GM12872 (cell line): ENCODE measurements around the gene FCHSD2.

Source experiments
- CTCF ChIP-seq: IDR thresholded peaks from 3 replicates; pipeline ENCODE4 v1.5.1; 2011; ENCODE audit warnings: low read depth, mild to moderate bottlenecking, low read length, moderate library complexity; ENCODE audit not compliant: insufficient read depth

FCHSD2 gene

GRCh38 chr11:73030130-73030529 is 112.0 kb downstream of the FCHSD2 start:
- TF ChIP-seq CTCF = no peak

DNA sequence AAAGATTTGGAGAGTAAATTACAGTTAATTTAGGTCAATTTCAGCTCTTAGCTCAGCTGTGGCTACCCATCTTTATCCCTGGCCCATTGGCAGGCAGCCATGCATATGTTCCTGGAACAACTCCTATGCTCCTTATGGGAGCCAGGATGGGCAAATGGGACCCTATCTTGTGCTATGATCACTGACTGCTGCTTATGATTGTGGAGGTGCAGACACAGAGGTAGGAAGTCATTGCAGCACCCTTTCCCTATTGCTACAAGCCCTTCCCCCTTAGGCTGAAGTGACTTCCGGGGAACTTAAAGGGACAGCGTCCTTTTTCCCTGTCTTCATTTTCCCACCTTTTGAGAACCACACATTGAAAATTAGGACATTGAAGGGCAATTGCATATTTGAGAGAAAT is 112.7 kb downstream of the FCHSD2 start:
- TF ChIP-seq CTCF = no peak

- no peak for TF ChIP-seq CTCF
Measured at GRCh38 chr11:73028611-73029010, 113.5 kb downstream of the FCHSD2 start.

- TF ChIP-seq CTCF = no peak
Measured at GRCh38 chr11:73024639-73025038, 117.5 kb downstream of the FCHSD2 start.

DNA sequence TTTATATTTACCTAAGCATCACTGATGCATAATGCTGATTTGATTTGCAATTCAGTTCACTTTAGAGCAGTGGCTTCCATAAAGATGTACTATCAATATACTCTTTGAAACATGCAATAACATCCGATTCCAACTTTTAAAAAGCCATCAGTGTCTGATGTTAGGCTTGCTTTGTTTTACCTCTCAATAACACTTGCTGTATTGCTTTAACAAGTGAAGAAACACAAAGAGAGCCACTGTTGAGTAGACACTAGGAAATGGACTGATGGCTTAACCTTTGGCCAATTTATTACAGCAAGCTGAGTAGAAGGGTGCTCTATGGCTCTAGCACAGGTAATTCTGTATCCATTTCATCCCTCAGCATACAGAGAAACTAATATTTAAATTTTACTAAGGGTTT is 122.1 kb downstream of the FCHSD2 start:
- TF ChIP-seq CTCF = no peak

DNA sequence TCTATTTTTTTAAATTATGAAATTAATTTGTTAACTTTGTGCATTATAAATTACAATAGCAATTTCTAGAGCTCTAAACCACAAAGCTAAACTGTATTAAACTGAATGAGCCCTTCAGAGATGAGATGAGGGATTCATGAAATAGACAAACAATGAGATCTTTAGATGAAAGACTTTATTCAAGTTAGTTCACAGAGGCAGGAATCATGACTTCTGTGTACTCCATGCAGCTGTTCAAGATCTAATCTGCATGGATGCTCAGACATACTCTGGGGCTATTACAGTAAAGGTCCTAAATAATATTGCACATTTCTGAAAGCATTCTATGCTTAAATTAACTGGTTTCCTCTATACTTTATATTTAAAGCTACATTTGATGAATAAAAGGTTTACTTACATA is 122.7 kb downstream of the FCHSD2 start:
- TF ChIP-seq CTCF = no peak

DNA sequence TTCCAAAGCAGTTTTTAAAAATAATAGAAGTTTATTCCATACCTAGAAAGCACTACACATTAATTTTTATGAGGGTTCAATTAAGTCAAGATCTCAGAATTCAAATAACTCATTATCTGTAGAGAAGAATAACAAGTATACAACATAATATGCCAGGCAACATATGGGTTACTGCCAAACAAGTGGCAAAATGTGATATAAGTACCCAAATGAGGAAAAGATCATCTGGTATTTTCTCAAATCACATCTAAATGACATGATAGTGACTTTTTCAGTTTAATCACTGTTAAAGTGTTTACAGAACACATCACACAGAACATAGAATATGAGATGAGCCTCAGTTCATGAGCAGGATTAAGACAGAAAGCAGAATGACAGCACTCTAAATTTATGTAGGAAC is 123.3 kb downstream of the FCHSD2 start:
- no peak for TF ChIP-seq CTCF
